HepG2 (cell line): Measurements from ENCODE around the gene CTAG1B. TPM values are rescaled to one million over a fixed set of nuclear protein-coding genes. Genes with fewer than 3 reads are reported as not detected.

Experiments used
- BCL6 ChIP-seq: IDR thresholded peaks from 2 replicates; pipeline ENCODE4 v1.6.1; 2016; ENCODE audit warnings: missing genetic modification reagents, missing compliant biosample characterization
- CEBPB ChIP-seq: IDR thresholded peaks from 2 replicates; pipeline ENCODE4 v1.6.1; 2011; ENCODE audit warnings: low read depth, low read length, improper control_type of control experiment, borderline replicate concordance
- FOSL2 ChIP-seq: sonication (generic); formaldehyde crosslinking; IDR thresholded peaks from 2 replicates; pipeline ENCODE4 v1.4.0; 2020; ENCODE audit warnings: missing genetic modification reagents
- GATAD2A ChIP-seq: IDR thresholded peaks from 2 replicates; pipeline ENCODE4 v1.6.1; 2016
- HMG20A ChIP-seq: IDR thresholded peaks from 2 replicates; pipeline ENCODE4 v1.6.1; 2016; ENCODE audit warnings: borderline replicate concordance
- THAP11 ChIP-seq: IDR thresholded peaks from 2 replicates; pipeline ENCODE4 v1.6.1; 2016; ENCODE audit warnings: missing biosample characterization, missing genetic modification reagents
- ZBTB25 ChIP-seq: IDR thresholded peaks from 2 replicates; pipeline ENCODE4 v1.6.1; 2018; ENCODE audit warnings: missing genetic modification reagents
- ZFX ChIP-seq: sonication (generic); formaldehyde crosslinking; IDR thresholded peaks from 2 replicates; pipeline ENCODE4 v1.4.0; 2020; ENCODE audit warnings: mild to moderate bottlenecking, low read depth, missing genetic modification reagents, moderate library complexity
- ZNF18 ChIP-seq: sonication (generic); formaldehyde crosslinking; IDR thresholded peaks from 2 replicates; pipeline ENCODE4 v1.8.0; 2022; ENCODE audit warnings: mild to moderate bottlenecking, missing genetic modification reagents; ENCODE audit not compliant: insufficient replicate concordance
- polyA plus RNA-seq, 8 experiments: library from polyadenylated mRNA; depleted of rRNA in 3 of 8; stranded (reverse) in 7 of 8; unstranded in 1 of 8; fragments of >200 nt; fragmentation: Illumina TruSeq in 4 of 8; extraction: Trizol in 4 of 8; gene quantifications; 2 replicates each; pipeline versions ENCODE4 v1.2.1 to v1.2.3, GENCODE V29; 2011 to 2016; ENCODE audit warnings: low read depth in 4 of 8, missing spikeins in 1 of 8, mixed read lengths in 1 of 8; ENCODE audit not compliant: insufficient read depth in 1 of 8
- total RNA-seq, 5 experiments: library from RNA; depleted of rRNA; stranded (reverse); fragments of >200 nt; fragmentation: Illumina TruSeq; extraction: Trizol; gene quantifications; 2 replicates each; pipeline ENCODE4 v1.2.3, GENCODE V29; 2016; ENCODE audit warnings: low read depth in 1 of 5
- TF ChIP-seq, protein P1 (sequence below): IDR thresholded peaks from 2 replicates; pipeline ENCODE4 v1.6.1; 2016; ENCODE audit warnings: low read depth, borderline replicate concordance
- TF ChIP-seq, protein P2 (sequence below): IDR thresholded peaks from 2 replicates; pipeline ENCODE4 v1.6.1; 2012; ENCODE audit warnings: inconsistent platforms
- TF ChIP-seq, protein P3 (sequence below): sonication (generic); formaldehyde crosslinking; IDR thresholded peaks from 2 replicates; pipeline ENCODE4 v1.4.0; 2020; ENCODE audit warnings: missing genetic modification reagents

The CTAG1B gene
- total and polyA plus RNA-seq, 2 of the 13 experiments (the other 11 are each of a cell fraction or from before 2014, with no cell fraction given) = not detected

DNA sequence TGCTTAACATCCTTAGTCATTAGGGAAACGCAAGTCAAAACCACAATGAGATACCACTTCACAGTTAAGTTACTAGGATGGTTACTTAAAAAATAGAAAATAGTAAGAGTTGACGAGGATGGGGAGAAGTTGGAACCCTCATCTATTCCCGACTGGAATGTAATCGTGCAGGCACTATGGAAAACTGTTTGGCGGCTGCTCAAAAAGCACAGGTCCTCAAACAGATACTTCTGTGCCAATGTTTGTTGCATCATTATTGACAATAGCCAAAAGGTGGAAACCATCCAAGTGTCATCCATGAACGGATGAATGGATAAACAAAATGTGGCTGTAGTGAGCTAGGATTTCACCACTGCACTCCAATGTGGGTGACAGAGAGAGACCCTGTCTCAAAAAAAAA lies 11.7 kb downstream of the CTAG1B start (continued):
- TF ChIP-seq ZBTB25 (CRISPR knock-in tag) (no peak), GATAD2A (CRISPR knock-in tag) (peak; percentile 54; the same call in 1 of the 2 replicates), CEBPB (peak; percentile 69; the same call in 1 of the 2 replicates), HMG20A (peak; percentile 67; the same call in 1 of the 2 replicates), THAP11 (CRISPR knock-in tag) (0 out of 2 replicates have a peak, but pooled peaks have one; percentile 20), ZFX (no peak), BCL6 (CRISPR knock-in tag) (peak; percentile 21; the same call in 1 of the 2 replicates), FOSL2 (0 out of 2 replicates have a peak, but pooled peaks have one; percentile 15), ZNF18 (no peak)
- TF ChIP-seq, protein P1, sequence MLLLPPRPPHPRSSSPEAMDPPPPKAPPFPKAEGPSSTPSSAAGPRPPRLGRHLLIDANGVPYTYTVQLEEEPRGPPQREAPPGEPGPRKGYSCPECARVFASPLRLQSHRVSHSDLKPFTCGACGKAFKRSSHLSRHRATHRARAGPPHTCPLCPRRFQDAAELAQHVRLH (CRISPR knock-in tag) = no peak
- TF ChIP-seq, protein P2, sequence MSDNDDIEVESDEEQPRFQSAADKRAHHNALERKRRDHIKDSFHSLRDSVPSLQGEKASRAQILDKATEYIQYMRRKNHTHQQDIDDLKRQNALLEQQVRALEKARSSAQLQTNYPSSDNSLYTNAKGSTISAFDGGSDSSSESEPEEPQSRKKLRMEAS = no peak
- TF ChIP-seq, protein P3, sequence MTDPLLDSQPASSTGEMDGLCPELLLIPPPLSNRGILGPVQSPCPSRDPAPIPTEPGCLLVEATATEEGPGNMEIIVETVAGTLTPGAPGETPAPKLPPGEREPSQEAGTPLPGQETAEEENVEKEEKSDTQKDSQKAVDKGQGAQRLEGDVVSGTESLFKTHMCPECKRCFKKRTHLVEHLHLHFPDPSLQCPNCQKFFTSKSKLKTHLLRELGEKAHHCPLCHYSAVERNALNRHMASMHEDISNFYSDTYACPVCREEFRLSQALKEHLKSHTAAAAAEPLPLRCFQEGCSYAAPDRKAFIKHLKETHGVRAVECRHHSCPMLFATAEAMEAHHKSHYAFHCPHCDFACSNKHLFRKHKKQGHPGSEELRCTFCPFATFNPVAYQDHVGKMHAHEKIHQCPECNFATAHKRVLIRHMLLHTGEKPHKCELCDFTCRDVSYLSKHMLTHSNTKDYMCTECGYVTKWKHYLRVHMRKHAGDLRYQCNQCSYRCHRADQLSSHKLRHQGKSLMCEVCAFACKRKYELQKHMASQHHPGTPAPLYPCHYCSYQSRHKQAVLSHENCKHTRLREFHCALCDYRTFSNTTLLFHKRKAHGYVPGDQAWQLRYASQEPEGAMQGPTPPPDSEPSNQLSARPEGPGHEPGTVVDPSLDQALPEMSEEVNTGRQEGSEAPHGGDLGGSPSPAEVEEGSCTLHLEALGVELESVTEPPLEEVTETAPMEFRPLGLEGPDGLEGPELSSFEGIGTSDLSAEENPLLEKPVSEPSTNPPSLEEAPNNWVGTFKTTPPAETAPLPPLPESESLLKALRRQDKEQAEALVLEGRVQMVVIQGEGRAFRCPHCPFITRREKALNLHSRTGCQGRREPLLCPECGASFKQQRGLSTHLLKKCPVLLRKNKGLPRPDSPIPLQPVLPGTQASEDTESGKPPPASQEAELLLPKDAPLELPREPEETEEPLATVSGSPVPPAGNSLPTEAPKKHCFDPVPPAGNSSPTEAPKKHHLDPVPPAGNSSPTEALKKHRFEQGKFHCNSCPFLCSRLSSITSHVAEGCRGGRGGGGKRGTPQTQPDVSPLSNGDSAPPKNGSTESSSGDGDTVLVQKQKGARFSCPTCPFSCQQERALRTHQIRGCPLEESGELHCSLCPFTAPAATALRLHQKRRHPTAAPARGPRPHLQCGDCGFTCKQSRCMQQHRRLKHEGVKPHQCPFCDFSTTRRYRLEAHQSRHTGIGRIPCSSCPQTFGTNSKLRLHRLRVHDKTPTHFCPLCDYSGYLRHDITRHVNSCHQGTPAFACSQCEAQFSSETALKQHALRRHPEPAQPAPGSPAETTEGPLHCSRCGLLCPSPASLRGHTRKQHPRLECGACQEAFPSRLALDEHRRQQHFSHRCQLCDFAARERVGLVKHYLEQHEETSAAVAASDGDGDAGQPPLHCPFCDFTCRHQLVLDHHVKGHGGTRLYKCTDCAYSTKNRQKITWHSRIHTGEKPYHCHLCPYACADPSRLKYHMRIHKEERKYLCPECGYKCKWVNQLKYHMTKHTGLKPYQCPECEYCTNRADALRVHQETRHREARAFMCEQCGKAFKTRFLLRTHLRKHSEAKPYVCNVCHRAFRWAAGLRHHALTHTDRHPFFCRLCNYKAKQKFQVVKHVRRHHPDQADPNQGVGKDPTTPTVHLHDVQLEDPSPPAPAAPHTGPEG (CRISPR knock-in tag) = no peak
